Measurements from ENCODE around the gene ZAR1L.

The ZAR1L gene

DNA sequence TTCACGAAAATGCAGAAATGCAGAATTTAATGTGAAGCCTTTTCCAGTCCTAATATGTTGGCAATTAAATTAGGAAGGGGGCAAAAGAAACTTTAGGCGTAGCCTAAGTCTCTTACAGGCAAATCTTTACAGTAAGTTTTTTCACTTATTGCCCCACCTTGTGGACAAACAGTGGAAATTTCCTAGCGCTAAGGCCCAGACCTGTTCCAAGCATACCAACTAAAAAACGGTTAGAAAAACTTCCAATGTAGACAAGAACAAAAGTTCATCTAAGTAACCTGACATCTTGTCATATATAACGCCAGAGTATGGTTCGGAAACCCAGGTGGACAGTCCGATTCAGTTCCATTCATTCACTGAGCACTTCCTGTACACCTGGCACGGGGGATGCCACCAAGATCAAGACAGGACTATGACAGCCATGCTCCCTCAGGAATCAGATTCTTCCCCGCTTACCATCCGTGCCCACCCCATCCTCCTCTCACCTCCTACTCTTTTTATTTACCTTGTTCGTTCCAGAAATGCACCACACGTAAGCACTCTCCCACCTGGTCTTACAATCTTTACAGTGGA, 4.9 kb downstream of the ZAR1L start:
- Histone ChIP-seq H3K36me3 (replicated peaks in 1 of 2; ENCODE audit: control insufficient read depth in 2 of 2, insufficient read depth in 2 of 2, low read length in 2 of 2) (no peaks in the 10 kb centered on the region), H2AFZ (ENCODE audit: low read length) (peak overlapping the region; percentile 30), H3K27me3 (ENCODE audit: control insufficient read depth in 3 of 3, insufficient read depth in 3 of 3, low read depth in 1 of 3, low read length in 3 of 3) (no peaks in the 10 kb centered on the region), H3K4ac (ENCODE audit: low read length) (no peak overlapping the region), H3K27ac (replicated peaks; ENCODE audit: low read length) (no peak overlapping the region), H3K4me1 (ENCODE audit: control insufficient read depth in 2 of 2, insufficient read depth in 1 of 2, low read depth in 1 of 2, low read length in 2 of 2) (peaks cover 0 to 4% of the 10 kb centered on the region in 2 donors), H4K8ac (ENCODE audit: low read depth, low read length) (no peak overlapping the region), H3K4me3 (ENCODE audit: low read length in 2 of 2) (no peak overlapping the region), H2BK120ac (ENCODE audit: low read depth, low read length) (no peak overlapping the region), H2BK5ac (ENCODE audit: low read length) (no peak overlapping the region), H2AK5ac (ENCODE audit: low read depth, low read length) (no peak overlapping the region), H3K9ac (ENCODE audit: low read depth, low read length, poor library complexity) (no peak overlapping the region), H3K23ac (ENCODE audit: low read depth, low read length, poor library complexity) (no peak overlapping the region), H3K14ac (ENCODE audit: low read length) (no peak overlapping the region), H2BK12ac (ENCODE audit: low read length) (no peak overlapping the region), H2BK15ac (ENCODE audit: low read length) (no peak overlapping the region), H3K79me1 (ENCODE audit: low read depth, low read length) (no peaks in the 10 kb centered on the region), H3K9me3 (replicated peaks in 1 of 2; ENCODE audit: control insufficient read depth in 2 of 2, insufficient read depth in 1 of 2, low read depth in 1 of 2, low read length in 2 of 2) (no peaks in the 10 kb centered on the region), H4K91ac (ENCODE audit: low read depth, low read length, poor library complexity) (no peak overlapping the region), H3K4me2 (ENCODE audit: insufficient read depth, low read length, poor library complexity, severe bottlenecking) (no peak overlapping the region), H3K18ac (ENCODE audit: low read length) (no peak overlapping the region)
- peak; percentile 41 for DNase-seq (ENCODE audit: low spot score)
- no CpG with 5 or more reads among the region's 12 CpGs for WGBS, 2 donors (ENCODE audit: extremely low coverage in 2 of 2, insufficient read length in 2 of 2, insufficient replicate concordance in 1 of 2)

DNA sequence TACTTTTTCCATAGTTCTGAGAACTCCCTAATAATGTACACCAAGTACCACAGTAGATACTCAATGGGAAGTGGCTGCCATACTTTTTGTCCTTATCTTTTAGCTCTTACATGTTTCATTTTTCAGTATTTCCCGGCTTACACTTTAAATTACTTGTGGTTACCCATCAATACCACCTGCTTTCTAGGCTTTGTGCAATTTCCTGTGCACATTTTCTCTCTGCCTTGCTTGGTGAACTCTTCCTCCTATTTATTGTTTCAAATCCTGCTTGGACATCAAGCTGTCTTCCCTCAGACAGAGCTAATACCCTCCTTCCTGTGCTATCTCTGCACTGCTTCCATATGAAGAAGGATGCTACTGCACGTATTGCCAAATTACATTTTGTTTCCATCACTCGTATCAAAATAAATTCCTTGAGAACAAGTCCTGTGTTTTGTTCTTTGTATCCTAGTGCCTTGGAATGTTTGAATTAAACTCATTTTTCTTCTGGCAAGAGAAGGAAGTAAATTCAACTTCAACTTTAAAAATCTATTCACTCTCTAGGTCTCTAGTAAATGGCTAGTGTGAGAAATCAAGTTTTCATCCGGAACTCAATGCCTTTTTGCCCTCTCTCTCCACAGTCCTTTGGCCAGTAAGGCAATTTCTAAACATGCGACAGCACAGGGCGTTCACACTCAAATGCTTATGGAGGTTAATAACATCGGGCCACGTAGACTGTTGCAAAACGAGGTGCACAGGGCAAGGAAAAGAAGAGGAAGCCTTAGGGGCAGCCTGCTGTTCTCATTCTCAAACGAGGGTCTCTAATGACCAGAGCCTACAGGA, 5.6 kb downstream of the ZAR1L start:
- no peaks in the 10 kb centered on the region for H3K36me3 ChIP-seq (replicated peaks in 1 of 2; ENCODE audit: control insufficient read depth in 2 of 2, insufficient read depth in 2 of 2, low read length in 2 of 2)
- H2AK5ac ChIP-seq (ENCODE audit: low read depth, low read length) = no peak overlapping the region

DNA sequence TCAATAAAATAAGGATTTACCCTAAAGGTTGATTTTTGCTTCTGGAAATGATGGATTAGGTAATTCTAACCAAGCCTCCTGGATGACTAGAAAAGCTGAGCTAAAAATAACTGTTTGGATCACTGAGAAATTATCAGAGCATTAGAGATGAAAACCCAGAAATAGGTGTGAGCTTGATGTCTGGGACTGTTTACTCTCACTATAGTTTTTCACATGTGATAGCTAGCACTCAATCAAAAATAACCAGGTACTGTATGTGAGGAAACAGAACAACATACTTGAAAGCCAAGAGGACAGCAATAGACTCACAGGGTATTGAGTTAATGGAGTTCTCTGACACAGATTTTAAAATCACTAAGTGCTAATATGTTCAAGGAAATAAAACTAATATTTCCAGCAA, 9.5 kb downstream of the ZAR1L start:
- no peak overlapping the region for H2BK120ac ChIP-seq (ENCODE audit: low read depth, low read length)
- H3K18ac ChIP-seq (ENCODE audit: low read length) = no peak overlapping the region
- no peak overlapping the region for H3K27ac ChIP-seq (replicated peaks; ENCODE audit: low read length)
- no peak overlapping the region for H3K23ac ChIP-seq (ENCODE audit: low read depth, low read length, poor library complexity)
- no peaks in the 10 kb centered on the region for H3K79me1 ChIP-seq (ENCODE audit: low read depth, low read length)
- no peaks in the 10 kb centered on the region for H3K27me3 ChIP-seq (ENCODE audit: control insufficient read depth in 3 of 3, insufficient read depth in 3 of 3, low read depth in 1 of 3, low read length in 3 of 3)
- H3K14ac ChIP-seq (ENCODE audit: low read length) = no peak overlapping the region
- H3K9me3 ChIP-seq (replicated peaks in 1 of 2; ENCODE audit: control insufficient read depth in 2 of 2, insufficient read depth in 1 of 2, low read depth in 1 of 2, low read length in 2 of 2) = no peaks in the 10 kb centered on the region
- no peak overlapping the region for H4K91ac ChIP-seq (ENCODE audit: low read depth, low read length, poor library complexity)
- no peaks in the 10 kb centered on the region for H3K36me3 ChIP-seq (replicated peaks in 1 of 2; ENCODE audit: control insufficient read depth in 2 of 2, insufficient read depth in 2 of 2, low read length in 2 of 2)
- no peak overlapping the region for H3K4me2 ChIP-seq (ENCODE audit: insufficient read depth, low read length, poor library complexity, severe bottlenecking)
- no peak overlapping the region for H2AK5ac ChIP-seq (ENCODE audit: low read depth, low read length)
- no peaks in the 10 kb centered on the region for H3K4me1 ChIP-seq (ENCODE audit: control insufficient read depth in 2 of 2, insufficient read depth in 1 of 2, low read depth in 1 of 2, low read length in 2 of 2)
- H4K8ac ChIP-seq (ENCODE audit: low read depth, low read length) = no peak overlapping the region
- no peak overlapping the region for H2AFZ ChIP-seq (ENCODE audit: low read length)
- no peak overlapping the region for H3K9ac ChIP-seq (ENCODE audit: low read depth, low read length, poor library complexity)
- no peak overlapping the region for H2BK12ac ChIP-seq (ENCODE audit: low read length)
- no peak overlapping the region for H2BK15ac ChIP-seq (ENCODE audit: low read length)
- H3K4me3 ChIP-seq (ENCODE audit: low read length in 2 of 2) = no peak overlapping the region
- no peak overlapping the region for H3K4ac ChIP-seq (ENCODE audit: low read length)
- H2BK5ac ChIP-seq (ENCODE audit: low read length) = no peak overlapping the region
- DNase-seq (ENCODE audit: low spot score) = no peak

More for the DNA sequence above, 5.6 kb downstream of the ZAR1L start:
- H4K91ac ChIP-seq (ENCODE audit: low read depth, low read length, poor library complexity) = no peak overlapping the region
- no peak overlapping the region for H2BK120ac ChIP-seq (ENCODE audit: low read depth, low read length)
- no peak overlapping the region for H2BK5ac ChIP-seq (ENCODE audit: low read length)
- H3K4ac ChIP-seq (ENCODE audit: low read length) = no peak overlapping the region
- no peak overlapping the region for H3K23ac ChIP-seq (ENCODE audit: low read depth, low read length, poor library complexity)
- no peak for DNase-seq (ENCODE audit: low spot score)
- H4K8ac ChIP-seq (ENCODE audit: low read depth, low read length) = no peak overlapping the region
- H3K27ac ChIP-seq (replicated peaks; ENCODE audit: low read length) = no peak overlapping the region
- no peak overlapping the region for H3K4me3 ChIP-seq (ENCODE audit: low read length in 2 of 2)
- no peaks in the 10 kb centered on the region for H3K79me1 ChIP-seq (ENCODE audit: low read depth, low read length)
- no peak overlapping the region for H3K18ac ChIP-seq (ENCODE audit: low read length)
- no peak overlapping the region for H3K14ac ChIP-seq (ENCODE audit: low read length)
- no peak overlapping the region for H2BK15ac ChIP-seq (ENCODE audit: low read length)
- no peak overlapping the region for H3K4me2 ChIP-seq (ENCODE audit: insufficient read depth, low read length, poor library complexity, severe bottlenecking)
- H2BK12ac ChIP-seq (ENCODE audit: low read length) = no peak overlapping the region
- peak overlapping the region; percentile 30 for H2AFZ ChIP-seq (ENCODE audit: low read length)
- no peaks in the 10 kb centered on the region for H3K27me3 ChIP-seq (ENCODE audit: control insufficient read depth in 3 of 3, insufficient read depth in 3 of 3, low read depth in 1 of 3, low read length in 3 of 3)
- no peak overlapping the region for H3K9ac ChIP-seq (ENCODE audit: low read depth, low read length, poor library complexity)
- WGBS, 2 donors (ENCODE audit: extremely low coverage in 2 of 2, insufficient read length in 2 of 2, insufficient replicate concordance in 1 of 2) = no CpG with 5 or more reads among the region's 10 CpGs
- H3K9me3 ChIP-seq (replicated peaks in 1 of 2; ENCODE audit: control insufficient read depth in 2 of 2, insufficient read depth in 1 of 2, low read depth in 1 of 2, low read length in 2 of 2) = no peaks in the 10 kb centered on the region
- no peaks in the 10 kb centered on the region for H3K4me1 ChIP-seq (ENCODE audit: control insufficient read depth in 2 of 2, insufficient read depth in 1 of 2, low read depth in 1 of 2, low read length in 2 of 2)

DNA sequence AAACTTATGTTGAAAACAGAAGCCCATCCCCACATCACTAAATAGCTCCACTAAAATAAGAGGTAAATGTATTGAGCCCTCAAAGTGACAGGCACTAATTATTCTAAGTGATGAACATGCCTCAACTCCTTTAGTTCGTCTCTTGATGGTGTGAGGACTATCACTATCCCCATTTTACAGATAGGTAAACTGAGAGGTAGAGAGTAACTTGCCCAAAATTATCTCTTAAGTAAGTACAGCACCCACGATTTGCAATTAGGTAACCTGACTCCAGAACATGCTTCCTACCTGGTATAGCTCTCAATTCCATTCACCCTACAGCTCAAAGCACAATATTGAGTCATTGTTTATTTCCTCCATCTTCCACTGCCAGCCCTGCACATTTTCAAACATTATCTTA, 12.7 kb downstream of the ZAR1L start:
- Histone ChIP-seq H3K4me2 (ENCODE audit: insufficient read depth, low read length, poor library complexity, severe bottlenecking) (no peak overlapping the region), H3K14ac (ENCODE audit: low read length) (no peak overlapping the region), H4K8ac (ENCODE audit: low read depth, low read length) (no peak overlapping the region), H4K91ac (ENCODE audit: low read depth, low read length, poor library complexity) (no peak overlapping the region), H3K79me1 (ENCODE audit: low read depth, low read length) (no peaks in the 10 kb centered on the region), H3K9me3 (replicated peaks in 1 of 2; ENCODE audit: control insufficient read depth in 2 of 2, insufficient read depth in 1 of 2, low read depth in 1 of 2, low read length in 2 of 2) (no peaks in the 10 kb centered on the region), H2AK5ac (ENCODE audit: low read depth, low read length) (no peak overlapping the region), H2BK5ac (ENCODE audit: low read length) (no peak overlapping the region), H2AFZ (ENCODE audit: low read length) (no peak overlapping the region), H2BK12ac (ENCODE audit: low read length) (no peak overlapping the region), H2BK120ac (ENCODE audit: low read depth, low read length) (no peak overlapping the region), H2BK15ac (ENCODE audit: low read length) (no peak overlapping the region), H3K18ac (ENCODE audit: low read length) (no peak overlapping the region), H3K23ac (ENCODE audit: low read depth, low read length, poor library complexity) (no peak overlapping the region), H3K4ac (ENCODE audit: low read length) (no peak overlapping the region), H3K9ac (ENCODE audit: low read depth, low read length, poor library complexity) (no peak overlapping the region), H3K4me3 (ENCODE audit: low read length in 2 of 2) (no peak overlapping the region), H3K4me1 (ENCODE audit: control insufficient read depth in 2 of 2, insufficient read depth in 1 of 2, low read depth in 1 of 2, low read length in 2 of 2) (peaks cover 0 to 2% of the 10 kb centered on the region in 2 donors), H3K27ac (replicated peaks; ENCODE audit: low read length) (no peak overlapping the region), H3K27me3 (ENCODE audit: control insufficient read depth in 3 of 3, insufficient read depth in 3 of 3, low read depth in 1 of 3, low read length in 3 of 3) (no peaks in the 10 kb centered on the region), H3K36me3 (replicated peaks in 1 of 2; ENCODE audit: control insufficient read depth in 2 of 2, insufficient read depth in 2 of 2, low read length in 2 of 2) (no peaks in the 10 kb centered on the region)
- no CpG with 5 or more reads among the region's 2 CpGs for WGBS, 2 donors (ENCODE audit: extremely low coverage in 2 of 2, insufficient read length in 2 of 2, insufficient replicate concordance in 1 of 2)
- no peak for DNase-seq (ENCODE audit: low spot score)

Measured in neuronal stem cell (in vitro differentiated cells).